GM19397 (cell line): ENCODE measurements around the gene FAM89B.

Experiments used
- ATAC-seq: cut with Tn5 transposase; IDR thresholded peaks from one replicate; pipeline ENCODE4 v1.9.1; 2021; ENCODE audit warnings: mild to moderate bottlenecking, moderate library complexity; ENCODE audit not compliant: unreplicated experiment

FAM89B gene

GRCh38 chr11:65609665-65610064 is 37.3 kb downstream of the FAM89B start:
- ATAC-seq = no peak

GRCh38 chr11:65610404-65610803 is 38.1 kb downstream of the FAM89B start:
- ATAC-seq = no peak

GRCh38 chr11:65611028-65611757 is 38.9 kb downstream of the FAM89B start:
- ATAC-seq = no peak

- no peak for ATAC-seq
Observed at GRCh38 chr11:65611758-65612603, 39.6 kb downstream of the FAM89B start.

DNA sequence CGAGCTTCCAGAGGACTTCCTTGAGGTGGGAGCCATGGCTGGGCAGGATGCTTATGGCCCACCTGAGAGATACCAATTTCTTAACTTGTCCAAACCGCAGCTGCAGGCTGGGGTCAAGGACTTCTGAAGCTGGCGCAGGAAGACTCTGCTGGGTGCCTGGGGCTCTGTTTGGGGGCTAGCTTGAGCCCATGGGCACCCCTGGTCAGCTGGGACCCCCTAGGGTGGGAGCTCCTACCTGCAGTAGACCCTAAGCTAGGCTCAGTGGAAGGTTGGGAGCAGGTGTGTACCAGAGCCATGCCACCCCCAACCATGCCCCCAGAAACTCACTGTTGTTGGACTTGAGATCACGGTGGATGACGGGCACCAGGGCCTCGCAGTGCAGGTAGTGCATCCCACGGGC is 40.4 kb downstream of the FAM89B start:
- ATAC-seq = no peak

- peak; percentile 0 for ATAC-seq
Observed at GRCh38 chr11:65613091-65613928, 41.0 kb downstream of the FAM89B start.

DNA sequence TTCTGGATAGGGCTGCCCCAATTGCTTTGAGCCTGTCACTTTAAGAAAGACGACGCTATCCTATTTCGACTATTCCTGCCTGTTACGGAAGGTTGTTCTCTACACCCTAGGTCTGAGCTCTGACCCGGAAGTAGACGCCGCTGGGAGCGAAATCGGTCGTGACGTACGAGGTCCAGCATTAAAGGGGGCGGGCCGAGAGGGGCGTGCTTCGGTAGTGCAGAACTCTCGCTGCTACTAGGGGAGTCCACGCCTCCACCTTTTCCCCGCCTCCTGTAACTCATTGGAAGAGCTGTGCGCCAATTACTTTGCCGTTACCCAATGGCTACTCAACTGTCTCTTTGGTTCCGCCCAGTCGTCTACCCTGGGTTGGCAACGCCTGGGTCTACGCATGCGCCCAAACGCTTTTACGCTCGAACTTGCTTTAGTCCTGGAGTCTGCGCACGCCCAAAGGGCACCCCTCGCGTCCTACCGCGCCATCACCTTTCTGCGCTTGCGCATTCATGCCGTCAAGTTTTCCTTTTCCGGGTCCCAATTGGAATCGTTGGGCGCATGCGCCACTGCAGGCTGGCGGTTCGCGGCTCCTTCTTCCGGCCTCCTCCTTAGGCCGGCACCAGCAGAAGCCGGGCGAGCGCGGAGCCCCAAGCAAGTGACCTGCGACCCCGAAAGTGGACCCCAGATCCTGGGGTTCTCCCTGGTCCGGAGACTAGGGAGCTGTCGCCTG is 43.1 kb downstream of the FAM89B start, which contains the start of gene PCNX3:
PCNX3 (plus strand) TSS at position 548 of the 721 bp plus-strand sequence. CDS start 536 bp downstream, outside the sequence.
- ATAC-seq = peak; percentile 68

GRCh38 chr11:65615950-65616574 is 43.7 kb downstream of the FAM89B start:
- ATAC-seq = peak; percentile 1

- no peak for ATAC-seq
Observed at GRCh38 chr11:65616575-65617001, 44.2 kb downstream of the FAM89B start.

DNA sequence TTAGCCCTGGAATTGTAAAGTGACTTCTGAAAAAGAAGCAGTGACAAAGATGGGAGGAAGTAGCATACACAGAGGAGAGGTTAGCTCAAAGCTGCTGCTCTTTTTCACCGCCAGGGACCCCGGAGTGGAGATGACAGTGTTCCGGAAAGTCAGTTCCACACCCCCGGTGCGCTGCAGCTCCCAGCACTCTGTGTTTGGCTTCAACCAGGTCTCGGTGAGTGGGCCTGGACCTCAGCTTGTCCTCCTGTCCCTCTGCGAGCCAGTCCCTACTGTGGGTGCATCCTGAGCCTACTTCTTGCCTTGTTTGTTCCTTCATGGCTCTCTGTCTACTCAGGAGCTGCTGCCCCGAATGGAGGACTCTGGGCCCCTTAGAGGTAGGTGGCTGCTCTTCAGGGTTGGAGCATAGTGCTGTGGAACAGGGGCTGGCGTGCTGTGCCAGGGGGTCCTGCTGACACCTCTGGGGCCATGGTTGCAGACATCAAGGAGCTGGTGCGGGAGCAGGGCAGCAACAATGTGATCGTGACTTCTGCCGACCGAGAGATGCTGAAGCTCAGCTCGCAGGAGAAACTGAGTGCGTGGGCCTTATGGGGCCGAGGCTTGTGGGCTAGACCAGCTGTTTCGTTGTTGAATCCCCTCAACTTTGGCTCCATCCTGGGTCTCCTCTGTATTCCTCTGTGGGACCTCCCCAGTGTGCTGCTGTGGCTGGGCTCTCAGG is 45.0 kb downstream of the FAM89B start:
- no peak for ATAC-seq

- ATAC-seq = no peak
Observed at GRCh38 chr11:65617990-65618751, 45.8 kb downstream of the FAM89B start.

DNA sequence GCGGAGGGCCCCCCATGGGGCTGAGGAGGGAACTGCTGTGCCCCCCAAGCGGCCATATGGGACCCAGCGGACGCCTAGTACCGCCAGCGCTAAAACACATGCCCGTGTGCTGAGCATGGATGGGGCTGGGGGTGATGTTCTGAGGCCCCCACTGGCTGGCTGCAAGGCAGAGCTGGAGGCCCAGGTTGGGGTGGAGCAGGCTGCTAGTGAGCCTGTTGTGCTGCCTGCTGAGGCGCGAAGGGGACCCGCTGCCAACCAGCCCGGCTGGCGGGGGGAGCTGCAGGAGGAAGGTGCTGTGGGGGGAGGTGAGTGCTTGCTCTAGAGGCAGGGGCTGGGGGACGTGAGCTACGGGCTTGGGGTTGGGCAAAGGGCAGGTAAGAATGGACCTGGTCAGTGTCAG is 46.4 kb downstream of the FAM89B start:
- no peak for ATAC-seq

GRCh38 chr11:65619281-65619928 is 47.1 kb downstream of the FAM89B start:
- no peak for ATAC-seq

GRCh38 chr11:65620666-65621065 is 48.3 kb downstream of the FAM89B start:
- ATAC-seq = no peak

- no peak for ATAC-seq
Observed at GRCh38 chr11:65621460-65621859, 49.1 kb downstream of the FAM89B start.

GRCh38 chr11:65622011-65622410 is 49.7 kb downstream of the FAM89B start:
- ATAC-seq = no peak

- ATAC-seq = no peak
Observed at GRCh38 chr11:65623177-65623576, 50.8 kb downstream of the FAM89B start.
